Measurements from ENCODE around the gene LYSMD4.

- TF ChIP-seq, protein P1, sequence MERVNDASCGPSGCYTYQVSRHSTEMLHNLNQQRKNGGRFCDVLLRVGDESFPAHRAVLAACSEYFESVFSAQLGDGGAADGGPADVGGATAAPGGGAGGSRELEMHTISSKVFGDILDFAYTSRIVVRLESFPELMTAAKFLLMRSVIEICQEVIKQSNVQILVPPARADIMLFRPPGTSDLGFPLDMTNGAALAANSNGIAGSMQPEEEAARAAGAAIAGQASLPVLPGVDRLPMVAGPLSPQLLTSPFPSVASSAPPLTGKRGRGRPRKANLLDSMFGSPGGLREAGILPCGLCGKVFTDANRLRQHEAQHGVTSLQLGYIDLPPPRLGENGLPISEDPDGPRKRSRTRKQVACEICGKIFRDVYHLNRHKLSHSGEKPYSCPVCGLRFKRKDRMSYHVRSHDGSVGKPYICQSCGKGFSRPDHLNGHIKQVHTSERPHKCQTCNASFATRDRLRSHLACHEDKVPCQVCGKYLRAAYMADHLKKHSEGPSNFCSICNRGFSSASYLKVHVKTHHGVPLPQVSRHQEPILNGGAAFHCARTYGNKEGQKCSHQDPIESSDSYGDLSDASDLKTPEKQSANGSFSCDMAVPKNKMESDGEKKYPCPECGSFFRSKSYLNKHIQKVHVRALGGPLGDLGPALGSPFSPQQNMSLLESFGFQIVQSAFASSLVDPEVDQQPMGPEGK (CRISPR knock-in tag; IDR thresholded peaks at IDR 0.05; ENCODE audit: borderline replicate concordance) = no peak
- TF ChIP-seq ZNF8 (CRISPR knock-in tag; IDR thresholded peaks at IDR 0.05) = no peak
- no peak for TF ChIP-seq RARB (CRISPR knock-in tag; IDR thresholded peaks at IDR 0.05)
- no peak for TF ChIP-seq ZC3H10 (CRISPR knock-in tag; IDR thresholded peaks at IDR 0.05)
- TF ChIP-seq ARNTL (CRISPR knock-in tag; IDR thresholded peaks at IDR 0.05; ENCODE audit: borderline replicate concordance, low read depth) = no peak
- TF ChIP-seq TCF4 (CRISPR knock-in tag; IDR thresholded peaks at IDR 0.05; ENCODE audit: borderline replicate concordance) = no peak
- no peak for TF ChIP-seq ZFP3 (CRISPR knock-in tag; IDR thresholded peaks at IDR 0.05)
- TF ChIP-seq CREB5 (CRISPR knock-in tag; IDR thresholded peaks at IDR 0.05; ENCODE audit: low read depth) = no peak
Measured at GRCh38 chr15:99733268-99734039, at the start of gene LYSMD4.
